ENCODE measurements around the gene NIN. TPM values are rescaled to one million over a fixed set of nuclear protein-coding genes. Genes with fewer than 3 reads are reported as not detected.

Gene NIN
- total RNA-seq, 1 donor from 2014 or later = 27.4 TPM

- intact Hi-C loops (cut with micrococcal nuclease) = no loop called here
- no peak for DNase-seq
- Histone ChIP-seq H3K4me1 (peaks cover 21% of the 10 kb centered on the region), H3K9me3 (replicated peaks) (no peaks in the 10 kb centered on the region), H3K27ac (replicated peaks) (peak overlapping the region; percentile 48), H3K4me3 (no peak overlapping the region), H3K27me3 (ENCODE audit: low read depth) (no peaks in the 10 kb centered on the region), H3K36me3 (no peaks in the 10 kb centered on the region)
- no peak for TF ChIP-seq CTCF (IDR thresholded peaks at IDR 0.05; ENCODE audit: borderline replicate concordance)
Observed at GRCh38 chr14:50678163-50678562, 152.8 kb downstream of the NIN start.

- peaks cover 25% of the 10 kb centered on the region for H3K4me1 ChIP-seq
- intact Hi-C loops (cut with micrococcal nuclease) = no loop called here
Observed at GRCh38 chr14:50677527-50678063, 153.4 kb downstream of the NIN start.

GRCh38 chr14:50676814-50677516 lies 154.0 kb downstream of the NIN start:
- no peaks in the 10 kb centered on the region for H3K36me3 ChIP-seq
- H3K9me3 ChIP-seq (replicated peaks) = no peaks in the 10 kb centered on the region
- peaks cover 25% of the 10 kb centered on the region for H3K4me1 ChIP-seq
- no peak for DNase-seq
- no peak for TF ChIP-seq CTCF (IDR thresholded peaks at IDR 0.05; ENCODE audit: borderline replicate concordance)
- intact Hi-C loops (cut with micrococcal nuclease) = no loop called here
- peak overlapping the region; percentile 5 for H3K4me3 ChIP-seq
- H3K27me3 ChIP-seq (ENCODE audit: low read depth) = no peaks in the 10 kb centered on the region
- peak overlapping the region; percentile 48 for H3K27ac ChIP-seq (replicated peaks)

More at GRCh38 chr14:50677527-50678063, 153.4 kb downstream of the NIN start:
- no peak for TF ChIP-seq CTCF (IDR thresholded peaks at IDR 0.05; ENCODE audit: borderline replicate concordance)
- no peaks in the 10 kb centered on the region for H3K9me3 ChIP-seq (replicated peaks)
- peak overlapping the region; percentile 5 for H3K4me3 ChIP-seq
- H3K27me3 ChIP-seq (ENCODE audit: low read depth) = no peaks in the 10 kb centered on the region
- peak overlapping the region; percentile 48 for H3K27ac ChIP-seq (replicated peaks)
- H3K36me3 ChIP-seq = no peaks in the 10 kb centered on the region
- DNase-seq = no peak

GRCh38 chr14:50675597-50675996 lies 155.4 kb downstream of the NIN start:
- no peak for DNase-seq
- no peak overlapping the region for H3K27ac ChIP-seq (replicated peaks)
- H3K4me1 ChIP-seq = peaks cover 25% of the 10 kb centered on the region
- no peaks in the 10 kb centered on the region for H3K27me3 ChIP-seq (ENCODE audit: low read depth)
- intact Hi-C loops (cut with micrococcal nuclease) = no loop called here
- H3K9me3 ChIP-seq (replicated peaks) = no peaks in the 10 kb centered on the region
- no peak overlapping the region for H3K4me3 ChIP-seq
- H3K36me3 ChIP-seq = no peaks in the 10 kb centered on the region
- no peak for TF ChIP-seq CTCF (IDR thresholded peaks at IDR 0.05; ENCODE audit: borderline replicate concordance)

- Histone ChIP-seq H3K27me3 (ENCODE audit: low read depth) (no peaks in the 10 kb centered on the region), H3K4me3 (no peak overlapping the region), H3K36me3 (no peaks in the 10 kb centered on the region), H3K9me3 (replicated peaks) (no peaks in the 10 kb centered on the region), H3K4me1 (peaks cover 42% of the 10 kb centered on the region), H3K27ac (replicated peaks) (no peak overlapping the region)
- DNase-seq = no peak
- intact Hi-C loops (cut with micrococcal nuclease) = no loop called here
- TF ChIP-seq CTCF (IDR thresholded peaks at IDR 0.05; ENCODE audit: borderline replicate concordance) = no peak
Observed at GRCh38 chr14:50670866-50671256, 160.1 kb downstream of the NIN start.

Measured in left ventricle myocardium inferior (tissue), 1 donor.